ENCODE data around the gene BTBD16.
A peak's percentile ranks its signal among the peaks of the same experiment; 100 is the strongest.

The BTBD16 gene

GRCh38 chr10:122343135-122343800 is 72.2 kb downstream of the BTBD16 start:
- TF ChIP-seq POLR2AphosphoS5 (IDR thresholded peaks at IDR 0.05; ENCODE audit: low read depth, low read length) (no peak), PAX5 (IDR thresholded peaks at IDR 0.05; ENCODE audit: insufficient read depth, low read length, severe bottlenecking) (no peak), TAF1 (IDR thresholded peaks at IDR 0.05; ENCODE audit: low read depth, low read length) (no peak), POLR2A (IDR thresholded peaks at IDR 0.05; ENCODE audit: low read depth, low read length) (no peak), SPI1 (IDR thresholded peaks at IDR 0.05; ENCODE audit: low read depth, low read length) (no peak), POU2F2 (IDR thresholded peaks at IDR 0.05; ENCODE audit: low read depth, low read length) (no peak)
- DNase-seq (ENCODE audit: insufficient read length, low spot score) (no peak), FAIRE-seq (no peak)

GRCh38 chr10:122343936-122344335 is 72.8 kb downstream of the BTBD16 start:
- DNase-seq (ENCODE audit: insufficient read length, low spot score) = no peak
- FAIRE-seq = no peak
- TF ChIP-seq POLR2AphosphoS5 (IDR thresholded peaks at IDR 0.05; ENCODE audit: low read depth, low read length) = no peak
- TF ChIP-seq PAX5 (IDR thresholded peaks at IDR 0.05; ENCODE audit: insufficient read depth, low read length, severe bottlenecking) = no peak
- TF ChIP-seq POLR2A (IDR thresholded peaks at IDR 0.05; ENCODE audit: low read depth, low read length) = no peak
- TF ChIP-seq TAF1 (IDR thresholded peaks at IDR 0.05; ENCODE audit: low read depth, low read length) = no peak
- TF ChIP-seq POU2F2 (IDR thresholded peaks at IDR 0.05; ENCODE audit: low read depth, low read length) = no peak
- TF ChIP-seq SPI1 (IDR thresholded peaks at IDR 0.05; ENCODE audit: low read depth, low read length) = no peak

GRCh38 chr10:122344741-122345258 is 73.7 kb downstream of the BTBD16 start:
- TF ChIP-seq TAF1 (IDR thresholded peaks at IDR 0.05; ENCODE audit: low read depth, low read length) (no peak), SPI1 (IDR thresholded peaks at IDR 0.05; ENCODE audit: low read depth, low read length) (no peak), PAX5 (IDR thresholded peaks at IDR 0.05; ENCODE audit: insufficient read depth, low read length, severe bottlenecking) (no peak), POLR2A (IDR thresholded peaks at IDR 0.05; ENCODE audit: low read depth, low read length) (no peak), POLR2AphosphoS5 (IDR thresholded peaks at IDR 0.05; ENCODE audit: low read depth, low read length) (no peak), POU2F2 (IDR thresholded peaks at IDR 0.05; ENCODE audit: low read depth, low read length) (no peak)
- DNase-seq (ENCODE audit: insufficient read length, low spot score) (no peak), FAIRE-seq (no peak)

- FAIRE-seq = no peak
- TF ChIP-seq POU2F2 (IDR thresholded peaks at IDR 0.05; ENCODE audit: low read depth, low read length) (no peak), TAF1 (IDR thresholded peaks at IDR 0.05; ENCODE audit: low read depth, low read length) (no peak), PAX5 (IDR thresholded peaks at IDR 0.05; ENCODE audit: insufficient read depth, low read length, severe bottlenecking) (no peak), POLR2AphosphoS5 (IDR thresholded peaks at IDR 0.05; ENCODE audit: low read depth, low read length) (no peak), POLR2A (IDR thresholded peaks at IDR 0.05; ENCODE audit: low read depth, low read length) (no peak), SPI1 (IDR thresholded peaks at IDR 0.05; ENCODE audit: low read depth, low read length) (no peak)
- no peak for DNase-seq (ENCODE audit: insufficient read length, low spot score)
Observed at GRCh38 chr10:122346326-122346950, 75.3 kb downstream of the BTBD16 start.

- FAIRE-seq (no peak), DNase-seq (ENCODE audit: insufficient read length, low spot score) (no peak)
Observed at GRCh38 chr10:122347170-122347841, 76.2 kb downstream of the BTBD16 start.

GRCh38 chr10:122348512-122348911 is 77.4 kb downstream of the BTBD16 start:
- DNase-seq (ENCODE audit: insufficient read length, low spot score) (no peak), FAIRE-seq (no peak)
- TF ChIP-seq PAX5 (IDR thresholded peaks at IDR 0.05; ENCODE audit: insufficient read depth, low read length, severe bottlenecking) (peak; percentile 33), POLR2AphosphoS5 (IDR thresholded peaks at IDR 0.05; ENCODE audit: low read depth, low read length) (no peak)

More at GRCh38 chr10:122347170-122347841, 76.2 kb downstream of the BTBD16 start:
- TF ChIP-seq PAX5 (IDR thresholded peaks at IDR 0.05; ENCODE audit: insufficient read depth, low read length, severe bottlenecking) = no peak
- TF ChIP-seq SPI1 (IDR thresholded peaks at IDR 0.05; ENCODE audit: low read depth, low read length) = no peak
- TF ChIP-seq POLR2A (IDR thresholded peaks at IDR 0.05; ENCODE audit: low read depth, low read length) = no peak
- TF ChIP-seq POLR2AphosphoS5 (IDR thresholded peaks at IDR 0.05; ENCODE audit: low read depth, low read length) = no peak
- TF ChIP-seq POU2F2 (IDR thresholded peaks at IDR 0.05; ENCODE audit: low read depth, low read length) = no peak
- no peak for TF ChIP-seq TAF1 (IDR thresholded peaks at IDR 0.05; ENCODE audit: low read depth, low read length)

GRCh38 chr10:122348935-122349361 is 77.9 kb downstream of the BTBD16 start:
- DNase-seq (ENCODE audit: insufficient read length, low spot score) = no peak
- FAIRE-seq = no peak

GRCh38 chr10:122349758-122350369 is 78.8 kb downstream of the BTBD16 start:
- no peak for TF ChIP-seq POLR2AphosphoS5 (IDR thresholded peaks at IDR 0.05; ENCODE audit: low read depth, low read length)
- TF ChIP-seq SPI1 (IDR thresholded peaks at IDR 0.05; ENCODE audit: low read depth, low read length) = no peak
- FAIRE-seq (no peak), DNase-seq (ENCODE audit: insufficient read length, low spot score) (no peak)

More at GRCh38 chr10:122348935-122349361, 77.9 kb downstream of the BTBD16 start:
- TF ChIP-seq POLR2AphosphoS5 (IDR thresholded peaks at IDR 0.05; ENCODE audit: low read depth, low read length) = no peak

GRCh38 chr10:122350893-122351292 is 79.8 kb downstream of the BTBD16 start:
- FAIRE-seq (no peak), DNase-seq (ENCODE audit: insufficient read length, low spot score) (no peak)
- TF ChIP-seq SPI1 (IDR thresholded peaks at IDR 0.05; ENCODE audit: low read depth, low read length) (no peak), POLR2A (IDR thresholded peaks at IDR 0.05; ENCODE audit: low read depth, low read length) (no peak), POLR2AphosphoS5 (IDR thresholded peaks at IDR 0.05; ENCODE audit: low read depth, low read length) (no peak), PAX5 (IDR thresholded peaks at IDR 0.05; ENCODE audit: insufficient read depth, low read length, severe bottlenecking) (no peak), POU2F2 (IDR thresholded peaks at IDR 0.05; ENCODE audit: low read depth, low read length) (no peak), TAF1 (IDR thresholded peaks at IDR 0.05; ENCODE audit: low read depth, low read length) (no peak)
